ENCODE data around the gene CCR5AS.

The CCR5AS gene

GRCh38 chr3:46351646-46352045, 55.2 kb downstream of the CCR5AS start:
- H3K27ac ChIP-seq (ENCODE audit: low read length), result no peak overlapping the region
- H3K9me3 ChIP-seq (ENCODE audit: insufficient read depth, low read length), result peaks cover 14% of the 10 kb centered on the region; the same call in 1 of the 2 replicates
- H3K4me3 ChIP-seq (ENCODE audit: low read length), result no peak overlapping the region
- H3K27me3 ChIP-seq (ENCODE audit: low read depth, low read length), result peaks cover 56% of the 10 kb centered on the region
- TF ChIP-seq EZH2phosphoT487 (IDR thresholded peaks at IDR 0.05; ENCODE audit: low read depth) (no peak), CTCF (IDR thresholded peaks at IDR 0.05; ENCODE audit: low read depth, low read length) (no peak)
- no peak overlapping the region for H2AFZ ChIP-seq (ENCODE audit: low read depth, low read length)
- H3K79me2 ChIP-seq (ENCODE audit: low read length), result no peaks in the 10 kb centered on the region
- H3K4me2 ChIP-seq (ENCODE audit: low read length), result no peak overlapping the region
- no peaks in the 10 kb centered on the region for H4K20me1 ChIP-seq (ENCODE audit: insufficient read depth, low read length)
- H3K4me1 ChIP-seq (ENCODE audit: low read length), result peaks cover 63% of the 10 kb centered on the region
- H3K9ac ChIP-seq (ENCODE audit: low read length), result no peak overlapping the region
- H3K36me3 ChIP-seq (replicated peaks; ENCODE audit: low read depth, low read length), result peaks cover 9% of the 10 kb centered on the region

DNA sequence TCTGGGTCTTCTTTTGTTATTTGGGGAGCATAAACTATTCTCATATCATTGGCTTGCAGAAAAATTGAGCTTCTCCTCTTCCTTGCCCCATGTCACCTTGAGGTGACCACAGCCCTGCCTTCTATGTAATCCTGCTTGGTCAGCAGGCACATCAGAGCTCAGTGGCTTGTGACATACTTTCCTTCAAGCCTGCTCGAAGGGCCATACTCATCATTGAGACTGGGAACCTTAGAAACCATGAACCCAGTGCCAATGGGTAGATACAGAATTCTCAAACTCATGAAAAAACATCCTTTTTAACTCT, 56.7 kb downstream of the CCR5AS start:
- no peak overlapping the region for H3K27ac ChIP-seq (ENCODE audit: low read length)
- no peaks in the 10 kb centered on the region for H3K79me2 ChIP-seq (ENCODE audit: low read length)
- no peak for TF ChIP-seq EZH2phosphoT487 (IDR thresholded peaks at IDR 0.05; ENCODE audit: low read depth)
- TF ChIP-seq CTCF (IDR thresholded peaks at IDR 0.05; ENCODE audit: low read depth, low read length), result no peak
- H2AFZ ChIP-seq (ENCODE audit: low read depth, low read length), result no peak overlapping the region
- peaks cover 23% of the 10 kb centered on the region for H3K9me3 ChIP-seq (ENCODE audit: insufficient read depth, low read length)
- H3K9ac ChIP-seq (ENCODE audit: low read length), result no peak overlapping the region
- peaks cover 57% of the 10 kb centered on the region for H3K4me1 ChIP-seq (ENCODE audit: low read length)
- peak overlapping the region; percentile 52 for H3K4me2 ChIP-seq (ENCODE audit: low read length)
- peaks cover 44% of the 10 kb centered on the region for H3K27me3 ChIP-seq (ENCODE audit: low read depth, low read length)
- H4K20me1 ChIP-seq (ENCODE audit: insufficient read depth, low read length), result no peaks in the 10 kb centered on the region
- no peak overlapping the region for H3K4me3 ChIP-seq (ENCODE audit: low read length)
- peaks cover 10% of the 10 kb centered on the region for H3K36me3 ChIP-seq (replicated peaks; ENCODE audit: low read depth, low read length)

GRCh38 chr3:46349484-46350261, 57.2 kb downstream of the CCR5AS start:
- H3K4me1 ChIP-seq (ENCODE audit: low read length), result peaks cover 51% of the 10 kb centered on the region
- H2AFZ ChIP-seq (ENCODE audit: low read depth, low read length), result no peak overlapping the region
- no peaks in the 10 kb centered on the region for H4K20me1 ChIP-seq (ENCODE audit: insufficient read depth, low read length)
- H3K4me2 ChIP-seq (ENCODE audit: low read length), result peak overlapping the region; percentile 52
- H3K9ac ChIP-seq (ENCODE audit: low read length), result no peak overlapping the region
- peaks cover 23% of the 10 kb centered on the region for H3K9me3 ChIP-seq (ENCODE audit: insufficient read depth, low read length)
- H3K4me3 ChIP-seq (ENCODE audit: low read length), result peak overlapping the region; percentile 5; the same call in 1 of the 2 replicates
- H3K79me2 ChIP-seq (ENCODE audit: low read length), result no peaks in the 10 kb centered on the region
- peaks cover 39% of the 10 kb centered on the region for H3K27me3 ChIP-seq (ENCODE audit: low read depth, low read length)
- no peak for TF ChIP-seq EZH2phosphoT487 (IDR thresholded peaks at IDR 0.05; ENCODE audit: low read depth)
- no peak for TF ChIP-seq CTCF (IDR thresholded peaks at IDR 0.05; ENCODE audit: low read depth, low read length)
- peaks cover 10% of the 10 kb centered on the region for H3K36me3 ChIP-seq (replicated peaks; ENCODE audit: low read depth, low read length)
- no peak overlapping the region for H3K27ac ChIP-seq (ENCODE audit: low read length)

GRCh38 chr3:46348823-46349482, 57.9 kb downstream of the CCR5AS start:
- Histone ChIP-seq H2AFZ (ENCODE audit: low read depth, low read length) (no peak overlapping the region), H3K27ac (ENCODE audit: low read length) (no peak overlapping the region), H3K36me3 (replicated peaks; ENCODE audit: low read depth, low read length) (peaks cover 10% of the 10 kb centered on the region), H3K9me3 (ENCODE audit: insufficient read depth, low read length) (peaks cover 23% of the 10 kb centered on the region), H3K4me3 (ENCODE audit: low read length) (no peak overlapping the region), H3K4me2 (ENCODE audit: low read length) (peak overlapping the region; percentile 52), H4K20me1 (ENCODE audit: insufficient read depth, low read length) (no peaks in the 10 kb centered on the region), H3K27me3 (ENCODE audit: low read depth, low read length) (peaks cover 32% of the 10 kb centered on the region), H3K9ac (ENCODE audit: low read length) (no peak overlapping the region), H3K79me2 (ENCODE audit: low read length) (no peaks in the 10 kb centered on the region), H3K4me1 (ENCODE audit: low read length) (peaks cover 44% of the 10 kb centered on the region)
- TF ChIP-seq EZH2phosphoT487 (IDR thresholded peaks at IDR 0.05; ENCODE audit: low read depth) (no peak), CTCF (IDR thresholded peaks at IDR 0.05; ENCODE audit: low read depth, low read length) (no peak)

All from OCI-LY3 (cell line).